Dedifferentiated amniotic fluid mesenchymal stem cell (primary cell): Measurements from ENCODE around the gene IDI2.
"Not testable (repeated sequence)": the region's sequence is repeated elsewhere in the genome, so short reads cannot be mapped to it uniquely, and the experiment has no call there.

ENCODE experiments used
- DNase-seq: peaks from one replicate; pipeline ENCODE4 v3.0.0-alpha.2; 2016; ENCODE audit errors: extremely low spot score

IDI2 gene

DNA sequence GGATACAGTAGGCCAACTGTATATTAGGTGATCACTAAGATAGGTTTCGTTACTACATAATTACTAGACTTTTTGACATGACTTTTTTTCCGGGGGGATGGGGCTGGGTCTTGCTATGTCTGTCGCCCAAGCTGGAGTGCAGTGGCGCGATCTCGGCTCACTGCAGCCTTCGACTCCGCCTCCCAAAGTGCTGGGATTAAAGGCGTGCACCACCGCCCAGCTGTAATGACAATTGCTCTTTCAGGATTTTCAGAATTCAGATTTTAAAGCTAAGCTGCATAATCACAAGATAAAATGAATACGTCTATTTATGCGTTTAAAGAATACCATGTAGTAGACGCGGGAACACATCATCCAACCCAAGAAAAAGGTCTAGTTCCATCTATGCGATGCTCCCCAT, 22.3 kb upstream of the IDI2 start:
- DNase-seq: no peak

DNA sequence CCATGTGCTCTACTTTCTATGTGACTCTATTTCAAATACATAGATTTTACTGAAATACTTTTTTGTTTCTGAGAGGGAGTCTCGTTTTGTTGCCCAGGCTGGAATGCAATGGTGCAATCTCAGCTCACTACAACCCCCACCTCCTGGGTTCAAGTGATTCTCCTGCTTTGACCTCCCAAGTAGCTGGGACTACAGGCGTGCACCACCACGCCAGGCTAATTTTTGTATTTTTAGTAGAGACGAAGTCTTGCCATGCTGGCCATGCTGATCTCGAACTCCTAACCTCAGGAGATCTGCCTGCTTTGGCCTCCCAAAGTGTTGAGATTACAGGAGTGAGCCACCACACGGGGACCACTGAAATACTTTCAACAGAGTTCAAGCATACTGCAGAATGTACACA, 19.8 kb upstream of the IDI2 start:
- no peak for DNase-seq

- DNase-seq: no peak
Observed at GRCh38 chr10:1044964-1045363, 19.3 kb upstream of the IDI2 start.

- no peak for DNase-seq
Observed at GRCh38 chr10:1044146-1044545, 18.5 kb upstream of the IDI2 start.

DNA sequence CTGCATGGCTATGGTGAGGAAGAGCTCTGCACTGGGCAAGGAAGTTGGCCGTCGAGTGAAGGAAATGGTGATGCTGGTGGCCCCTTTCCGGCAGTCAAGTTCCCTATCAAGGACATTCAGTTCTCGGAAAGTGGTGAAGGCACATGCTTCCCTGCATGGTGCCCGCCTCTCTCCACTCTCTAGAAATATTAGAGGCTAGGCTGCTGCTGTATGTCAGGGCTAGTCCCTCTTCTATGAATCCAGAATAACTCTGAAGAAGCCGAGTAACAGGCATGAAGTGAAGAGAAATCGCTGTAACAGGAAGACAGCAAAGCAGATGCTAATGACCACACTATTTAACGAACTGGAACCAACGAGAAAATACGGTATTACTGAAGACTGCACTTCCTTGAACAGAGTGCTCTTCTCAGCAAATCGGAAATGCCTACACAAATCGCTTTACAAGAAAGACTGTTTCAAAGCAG, 17.9 kb upstream of the IDI2 start:
- DNase-seq: no peak

GRCh38 chr10:1041514-1041913, 15.9 kb upstream of the IDI2 start:
- no peak for DNase-seq

DNA sequence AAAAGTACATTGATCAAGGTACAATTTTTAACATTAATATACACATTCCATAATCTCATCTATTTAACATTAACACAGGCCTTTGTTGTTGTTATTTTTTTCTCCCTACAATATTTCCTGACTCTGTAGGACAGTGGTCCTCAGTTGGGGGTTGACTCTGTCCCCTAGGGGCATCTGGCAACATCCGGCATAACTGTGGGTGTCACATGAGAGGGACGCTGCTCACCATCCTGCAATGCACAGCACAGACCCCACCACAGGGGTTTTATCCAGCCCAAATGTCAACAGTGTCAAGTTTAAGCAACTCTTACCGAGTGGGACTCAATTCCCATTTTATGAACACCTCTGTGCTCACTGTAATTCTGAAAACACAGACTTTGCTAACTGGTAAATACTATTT, 14.5 kb upstream of the IDI2 start:
- no peak for DNase-seq

DNA sequence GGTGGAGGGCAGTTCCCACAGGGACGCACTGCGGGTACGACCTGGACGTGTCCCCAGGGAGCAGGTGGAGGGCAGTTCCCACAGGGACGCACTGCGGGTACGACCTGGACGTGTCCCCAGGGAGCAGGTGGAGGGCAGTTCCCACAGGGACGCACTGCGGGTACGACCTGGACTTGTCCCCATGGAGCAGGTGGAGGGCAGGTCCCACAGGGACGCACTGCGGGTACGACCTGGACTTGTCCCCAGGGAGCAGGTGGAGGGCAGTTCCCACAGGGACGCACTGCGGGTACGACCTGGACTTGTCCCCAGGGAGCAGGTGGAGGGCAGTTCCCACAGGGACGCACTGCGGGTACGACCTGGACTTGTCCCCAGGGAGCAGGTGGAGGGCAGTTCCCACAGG, 13.1 kb upstream of the IDI2 start:
- not testable (repeated sequence) for DNase-seq

DNA sequence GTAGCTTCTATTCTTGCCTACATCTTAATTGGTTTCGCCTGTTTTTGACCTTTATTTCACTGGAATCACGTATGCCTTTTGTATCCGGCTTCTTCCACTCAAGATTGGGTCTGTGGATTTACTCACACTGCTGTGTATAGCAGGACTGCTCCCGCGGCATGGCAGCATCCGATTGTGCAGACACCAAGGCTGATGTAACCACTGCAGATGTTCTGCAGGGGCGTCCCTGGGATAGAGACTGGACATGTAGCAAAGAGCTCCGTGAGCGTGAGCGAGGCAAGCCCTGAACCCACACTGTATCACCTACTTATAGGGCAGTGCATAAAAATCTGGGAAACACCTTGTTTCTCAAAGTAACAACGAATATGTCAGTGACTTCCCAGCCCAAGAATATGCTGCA, 11.4 kb upstream of the IDI2 start:
- no peak for DNase-seq

DNA sequence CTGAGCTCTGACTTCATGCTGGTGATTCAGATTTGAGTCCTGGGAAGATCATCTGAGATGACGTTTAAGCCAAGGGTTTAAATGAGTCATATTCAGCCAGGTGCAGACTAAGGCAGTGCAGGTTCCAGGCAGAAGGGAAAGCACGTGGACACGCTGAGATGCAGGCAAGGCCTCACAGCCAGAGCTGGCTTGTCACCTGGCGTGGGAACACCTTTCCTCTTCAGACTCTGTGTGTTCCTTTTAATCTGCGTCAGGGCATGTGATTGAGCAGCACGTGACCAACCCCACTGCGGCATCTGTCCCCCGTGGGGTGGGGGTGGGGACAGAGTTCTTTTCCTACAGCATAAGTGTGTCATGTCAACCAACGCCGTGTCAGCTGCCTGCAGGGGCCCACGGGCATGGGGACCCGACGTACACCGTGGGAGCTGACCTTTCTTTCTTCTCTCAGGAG, 10.7 kb upstream of the IDI2 start:
- DNase-seq: no peak

DNA sequence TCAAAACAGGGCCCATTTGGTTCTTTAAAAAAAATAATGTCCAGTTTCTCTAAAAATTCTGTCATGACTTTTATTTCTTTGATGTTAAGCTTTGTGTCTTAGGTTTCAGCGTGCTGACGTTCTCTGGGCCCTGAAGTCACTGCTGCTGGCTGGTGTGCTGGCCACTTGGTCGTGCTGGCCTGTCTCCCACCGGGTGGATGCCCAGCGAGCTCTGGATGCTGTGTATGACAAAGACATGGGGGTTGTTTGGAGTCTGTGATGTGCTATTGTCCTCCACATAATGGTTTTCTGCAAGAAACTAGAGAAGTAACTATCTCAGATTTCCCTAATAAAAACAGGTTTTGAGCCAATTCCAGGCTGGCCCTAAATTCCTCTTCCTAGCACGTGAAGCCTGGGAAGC, 9.5 kb upstream of the IDI2 start:
- no peak for DNase-seq

- no peak for DNase-seq
Observed at GRCh38 chr10:1034758-1035157, 9.1 kb upstream of the IDI2 start.

- no peak for DNase-seq
Observed at GRCh38 chr10:1033601-1034000, 7.9 kb upstream of the IDI2 start.

DNA sequence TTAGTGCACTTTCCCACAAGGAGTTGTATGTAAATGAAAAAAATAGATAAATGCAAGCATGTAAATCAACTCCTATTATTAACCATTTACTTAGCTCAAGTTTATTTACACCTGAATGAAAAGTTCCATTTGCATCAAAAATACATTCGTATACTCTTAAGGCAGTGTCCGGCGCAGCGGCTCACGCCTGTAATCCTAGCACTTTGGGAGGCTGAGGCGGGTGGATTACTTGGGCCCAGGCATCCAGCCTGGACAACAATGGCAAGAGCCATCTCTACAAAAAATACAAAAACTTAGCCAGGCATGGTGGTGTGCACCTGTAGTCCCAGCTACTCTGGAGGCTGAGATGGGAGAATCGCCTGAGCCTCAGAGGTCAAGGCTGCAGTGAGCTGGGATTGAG, 4.2 kb upstream of the IDI2 start:
- no peak for DNase-seq

DNA sequence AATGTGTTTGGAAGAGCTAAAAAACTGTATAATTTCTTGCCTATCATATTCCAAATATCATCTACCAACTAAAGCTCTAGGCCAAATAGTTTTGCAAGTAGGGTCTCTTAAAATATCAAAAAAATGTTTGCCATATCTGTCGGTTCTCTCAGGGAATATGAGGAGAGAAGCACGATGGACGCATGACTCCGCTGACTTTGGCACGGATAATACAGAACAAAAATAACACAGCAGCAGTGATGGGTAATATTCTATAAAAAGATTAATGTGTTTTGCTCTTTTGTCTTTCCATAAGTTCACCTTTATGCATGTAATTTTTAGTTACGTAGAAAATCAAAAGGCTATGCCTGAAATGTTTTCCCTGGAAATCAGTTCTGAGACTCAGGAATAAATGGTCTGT, 919 bp upstream of the IDI2 start:
- no peak for DNase-seq

DNA sequence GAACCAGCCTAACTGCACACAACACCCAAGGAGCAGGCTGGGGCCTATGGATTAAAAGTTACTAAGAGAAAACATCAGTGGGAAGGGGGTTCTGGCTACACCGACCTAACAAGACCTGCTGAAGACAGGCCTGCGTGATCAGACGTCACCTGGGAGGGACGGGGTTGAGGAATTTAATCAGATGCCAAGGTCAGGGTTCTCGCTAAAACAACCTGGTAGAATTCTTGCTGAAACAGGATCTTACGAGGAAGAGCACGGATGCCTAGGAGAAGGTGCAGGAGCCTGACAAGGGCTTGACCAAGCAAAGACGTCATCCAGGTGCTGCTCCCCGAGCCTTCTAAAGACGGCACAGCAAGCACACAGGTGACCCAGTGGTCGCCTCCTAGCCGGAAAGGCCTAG, 1.6 kb downstream of the IDI2 start:
- DNase-seq: no peak

GRCh38 chr10:1022413-1022812, 3.2 kb downstream of the IDI2 start:
- DNase-seq: no peak

DNA sequence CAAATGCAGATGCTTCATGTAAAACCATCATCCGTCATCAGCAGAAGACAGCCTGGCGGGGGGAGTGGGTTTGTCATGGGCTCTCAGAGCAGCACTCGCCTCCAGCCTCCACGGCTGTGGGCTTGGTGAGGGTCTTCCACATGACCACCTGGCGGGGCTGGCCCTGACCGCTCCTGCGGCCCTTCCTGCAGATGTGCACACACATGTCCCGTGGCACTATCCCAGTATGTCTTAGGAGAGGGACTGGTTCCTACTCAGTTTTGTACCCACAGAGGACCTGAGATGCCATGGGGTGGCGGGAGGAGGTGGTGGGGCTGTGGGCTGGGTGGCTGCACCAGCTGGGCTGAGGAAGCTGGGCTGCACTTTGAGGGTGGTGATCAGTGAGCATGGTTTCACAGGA, 4.7 kb downstream of the IDI2 start:
- no peak for DNase-seq

DNA sequence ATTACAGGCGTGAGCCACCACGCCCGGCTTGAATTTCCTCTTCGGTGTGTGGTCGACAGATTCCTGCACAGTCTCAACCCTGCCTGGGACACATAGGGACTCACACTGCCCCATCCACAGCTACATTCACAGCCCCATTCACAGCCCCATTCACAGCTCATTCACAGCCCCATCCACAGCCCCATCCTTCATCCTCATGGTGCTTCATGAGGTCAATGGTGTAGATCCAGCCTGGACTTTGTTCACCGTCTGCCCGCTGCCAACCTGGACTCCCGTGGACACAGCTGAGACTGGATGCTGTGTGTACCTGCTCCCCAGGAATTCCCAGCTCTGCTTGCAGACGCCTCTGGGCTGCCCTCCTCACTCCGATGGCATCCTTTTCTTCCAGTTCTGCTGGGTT, 5.2 kb downstream of the IDI2 start:
- DNase-seq: no peak

DNA sequence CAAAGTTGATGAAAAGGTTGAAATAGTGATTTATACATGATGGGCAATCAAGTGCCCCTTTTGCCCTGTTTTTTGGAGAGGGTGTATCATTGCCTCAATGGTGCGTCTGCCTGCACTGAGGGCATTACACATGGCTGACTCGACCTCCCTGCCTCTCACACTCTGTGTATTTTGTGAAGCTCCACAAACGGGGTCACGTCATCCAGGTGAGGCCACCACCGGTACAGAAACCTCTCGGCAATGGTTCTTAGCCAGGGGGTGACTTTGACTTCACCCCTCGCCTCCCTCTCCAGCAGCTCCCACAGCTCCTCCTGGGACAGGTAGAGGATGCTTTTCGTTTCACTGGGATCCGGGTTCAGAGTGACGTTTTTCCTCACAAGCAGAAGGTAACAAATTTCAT, 6.3 kb downstream of the IDI2 start:
- DNase-seq: no peak

- no peak for DNase-seq
Observed at GRCh38 chr10:1015688-1016087, 10.0 kb downstream of the IDI2 start.

DNA sequence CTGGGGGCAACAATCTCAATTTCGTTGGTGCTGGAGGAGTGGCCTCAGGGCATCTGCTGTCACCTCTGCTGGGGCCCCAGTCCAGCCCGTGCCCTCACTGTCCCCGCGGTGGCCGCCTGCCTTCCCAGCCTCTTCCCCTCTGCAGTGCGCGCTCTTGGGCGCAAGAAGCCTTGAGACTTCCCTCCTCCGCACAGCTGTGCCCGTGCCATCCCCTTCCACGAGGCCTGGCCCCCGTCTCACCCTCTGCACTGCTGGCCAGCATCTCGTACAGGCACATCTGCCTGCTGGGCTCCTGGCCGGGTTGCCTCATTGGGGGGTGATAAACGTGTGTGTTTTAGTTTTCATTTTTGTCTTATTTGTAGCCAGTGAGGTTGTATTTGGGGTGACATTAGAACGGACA, 14.0 kb downstream of the IDI2 start:
- no peak for DNase-seq

DNA sequence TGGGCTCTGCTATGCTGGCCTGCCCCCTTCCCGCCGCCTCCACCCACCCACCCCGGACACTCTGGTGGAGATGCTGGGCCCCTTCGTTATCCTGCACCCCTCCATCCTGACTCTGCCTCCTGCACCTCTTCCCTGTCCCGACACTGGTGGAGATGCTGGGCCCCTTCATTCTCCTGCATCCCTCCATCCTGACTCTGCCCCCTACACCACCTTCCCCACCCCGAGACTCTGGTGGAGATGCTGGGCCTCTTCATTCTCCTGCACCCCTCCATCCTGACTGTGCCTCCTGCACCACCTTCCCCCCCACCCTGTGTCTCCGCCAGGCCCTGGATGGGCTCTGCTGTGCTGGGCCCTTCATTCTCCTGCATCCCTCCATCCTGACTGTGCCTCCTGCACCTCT, 15.0 kb downstream of the IDI2 start:
- DNase-seq: no peak

GRCh38 chr10:1009947-1010346, 15.7 kb downstream of the IDI2 start:
- DNase-seq: not testable (repeated sequence)

DNA sequence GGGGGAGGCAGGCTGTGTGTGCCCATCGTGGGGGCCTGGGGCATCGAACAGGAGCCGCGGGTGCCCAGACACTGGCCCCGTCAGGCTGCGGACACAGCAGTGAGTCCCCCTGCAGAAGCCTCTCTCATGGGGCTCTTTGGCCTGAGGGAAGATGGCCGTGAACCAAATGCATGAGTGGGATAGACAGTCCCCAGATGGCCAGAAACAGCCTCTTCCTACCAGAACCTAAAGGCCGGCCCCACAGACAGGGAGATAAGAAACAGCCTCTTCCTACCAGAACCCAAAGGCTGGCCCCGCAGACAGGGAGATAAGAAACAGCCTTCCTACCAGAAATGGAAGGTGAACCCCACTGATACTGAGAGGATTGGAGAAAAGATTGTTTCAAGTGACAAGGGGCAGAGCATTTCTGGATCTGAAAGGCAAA, 16.6 kb downstream of the IDI2 start:
- no peak for DNase-seq
